ENCODE results near the gene PDYN.

GRCh38 chr20:2023151-2023550 lies 29.3 kb upstream of the PDYN start:
- TF ChIP-seq CTCF (IDR thresholded peaks at IDR 0.05; ENCODE audit: borderline replicate concordance, extremely low read depth, low read length, poor library complexity, severe bottlenecking) (no peak), EZH2 (IDR thresholded peaks at IDR 0.05; ENCODE audit: borderline replicate concordance, low read depth, low read length, severe bottlenecking) (no peak)
